B cell (primary cell): ENCODE measurements around the gene MID1. TPM values are rescaled to one million over a fixed set of nuclear protein-coding genes. Genes with fewer than 3 reads are reported as not detected.

Source experiments
- ATAC-seq: fragments of 200-7000 bp; cut with Tn5 transposase; one replicate; pipeline ENCODE4 v1.10.0; 2021; ENCODE audit warnings: low read depth, mild to moderate bottlenecking, moderate number of reproducible peaks, moderate library complexity
- CTCF ChIA-PET: fragments of 350-600 bp; sonication (Branson Sonifier 250); formaldehyde crosslinking; loops from one replicate; lab custom pipeline; 2021; ENCODE audit warnings: antibody characterized with exemption, inconsistent platforms; lab: Charles Lee
- POLR2A ChIA-PET: fragments of 350-600 bp; sonication (Branson Sonifier 250); formaldehyde crosslinking; loops from one replicate; lab custom pipeline; 2021; ENCODE audit warnings: antibody characterized with exemption; lab: Charles Lee
- DNase-seq: peaks from one replicate; pipeline ENCODE4 v3.0.0; 2013
- H2AFZ ChIP-seq: 2 replicates; pipeline ENCODE4 v1.6.1; 2012; ENCODE audit warnings: mild to moderate bottlenecking, low read depth, low read length; ENCODE audit not compliant: insufficient read depth, poor library complexity, severe bottlenecking
- H3K27ac ChIP-seq, 2 donors: 1 replicate in 1 of 2; 2 replicates in 1 of 2; pipeline ENCODE4 v1.5.1; 2012 to 2013; ENCODE audit warnings: low read length in 2 of 2, mild to moderate bottlenecking in 2 of 2, moderate library complexity in 1 of 2
- H3K27me3 ChIP-seq, 4 experiments: fragments of 200-600 bp in 1 of 4; sonication (generic) in 1 of 4; replicated peaks in 1 of 4; 1 replicate in 2 of 4; 2 replicates in 2 of 4; pipeline versions ENCODE4 v1.6.1 to v1.7.0; 2013 to 2016; ENCODE audit warnings: low read length in 3 of 4, mild to moderate bottlenecking in 2 of 4, mixed read lengths in 1 of 4, moderate library complexity in 1 of 4; ENCODE audit not compliant: insufficient read depth in 4 of 4, control insufficient read depth in 3 of 4; ENCODE audit errors: control extremely low read depth in 1 of 4
- H3K36me3 ChIP-seq, 2 experiments: replicated peaks in 1 of 2; 1 replicate in 1 of 2; 2 replicates in 1 of 2; pipeline versions ENCODE4 v1.6.1 to v1.7.1; 2013; ENCODE audit warnings: low read length in 1 of 2; ENCODE audit not compliant: insufficient read depth in 2 of 2, control insufficient read depth in 1 of 2; ENCODE audit errors: control extremely low read depth in 1 of 2, extremely low read depth in 1 of 2
- H3K4me1 ChIP-seq, 2 donors: fragments of 200-600 bp in 1 of 2; sonication (generic) in 1 of 2; 1 replicate in 1 of 2; 2 replicates in 1 of 2; pipeline versions ENCODE4 v1.5.1 to v1.6.1; 2013 to 2017; ENCODE audit warnings: low read length in 2 of 2; ENCODE audit not compliant: control insufficient read depth in 2 of 2, insufficient read depth in 2 of 2
- H3K4me2 ChIP-seq: replicated peaks from 2 replicates; pipeline ENCODE3; 2012; ENCODE audit warnings: mild to moderate bottlenecking, low read depth, low read length; ENCODE audit not compliant: poor library complexity, severe bottlenecking
- H3K4me3 ChIP-seq, 5 experiments: fragments of 200-600 bp in 1 of 5; sonication (generic) in 1 of 5; 1 replicate in 3 of 5; 2 replicates in 2 of 5; pipeline versions ENCODE4 v1.5.1 to v1.7.0; 2011 to 2016; ENCODE audit warnings: low read length in 4 of 5, mild to moderate bottlenecking in 4 of 5, low read depth in 2 of 5, control low read depth in 1 of 5, moderate library complexity in 1 of 5; ENCODE audit not compliant: insufficient read depth in 1 of 5; ENCODE audit errors: control extremely low read depth in 1 of 5, extremely low read depth in 1 of 5
- H3K79me2 ChIP-seq: fragments of 200-600 bp; sonication (generic); one replicate; pipeline ENCODE4 v1.6.0; 2016; ENCODE audit warnings: low read length; ENCODE audit not compliant: control insufficient read depth, insufficient read depth
- H3K9ac ChIP-seq: fragments of 200-600 bp; sonication (generic); 2 replicates; pipeline ENCODE4 v1.6.1; 2017; ENCODE audit warnings: mild to moderate bottlenecking, low read length, moderate library complexity
- H3K9me3 ChIP-seq, 3 donors: one replicate each; pipeline versions ENCODE4 v1.6.1 to v1.7.1; 2013; ENCODE audit warnings: low read length in 2 of 3; ENCODE audit not compliant: control insufficient read depth in 2 of 3, insufficient read depth in 1 of 3; ENCODE audit errors: control extremely low read depth in 1 of 3
- H4K20me1 ChIP-seq: 2 replicates; pipeline ENCODE4 v1.6.0; 2012; ENCODE audit warnings: mild to moderate bottlenecking, low read length; ENCODE audit not compliant: insufficient read depth, control insufficient read depth, poor library complexity, severe bottlenecking
- H3K27ac Mint-ChIP-seq: one replicate; pipeline ENCODE4 v1.8.0; 2021; ENCODE audit warnings: mixed read lengths
- H3K27me3 Mint-ChIP-seq: one replicate; pipeline ENCODE4 v1.8.0; 2021; ENCODE audit warnings: mixed read lengths
- H3K4me1 Mint-ChIP-seq: one replicate; pipeline ENCODE4 v1.8.0; 2021; ENCODE audit warnings: mixed read lengths
- H3K4me3 Mint-ChIP-seq: one replicate; pipeline ENCODE4 v1.8.0; 2021; ENCODE audit warnings: mixed read lengths
- H3K9me3 Mint-ChIP-seq: one replicate; pipeline ENCODE4 v1.8.0; 2022; ENCODE audit warnings: mixed read lengths; ENCODE audit not compliant: insufficient read depth
- EZH2 ChIP-seq: IDR thresholded peaks from 2 replicates; pipeline ENCODE4 v1.6.1; 2012; ENCODE audit warnings: borderline replicate concordance, low read depth, mild to moderate bottlenecking, moderate library complexity, low read length; ENCODE audit not compliant: insufficient read depth, poor library complexity, severe bottlenecking
- WGBS: methylation state at CpG from one replicate; pipeline ENCODE4 v1.1.5; 2013; ENCODE audit warnings: missing lambda C conversion rate; ENCODE audit not compliant: insufficient coverage; 5-methylcytosine and 5-hydroxymethylcytosine counted together
- intact Hi-C: fragments of 100-400 bp; cut with micrococcal nuclease; formaldehyde crosslinking; loops from one replicate; pipeline ENCODE4 v1.10.0; 2022
- polyA plus RNA-seq: library from polyadenylated mRNA; depleted of rRNA; stranded (reverse); fragments of >200 nt; gene quantifications from 2 replicates; pipeline ENCODE4 v1.2.3, GENCODE V29; 2012
- total RNA-seq, 2 donors: library from RNA; stranded (reverse); fragments of 120-200 nt in 1 of 2; gene quantifications; 1 replicate in 1 of 2; 2 replicates in 1 of 2; pipeline versions ENCODE4 v1.2.3 to v1.2.4, GENCODE V29; 2013 to 2022
- TF ChIP-seq, protein P1 (sequence below): fragments of 200-600 bp; IDR thresholded peaks from one replicate; pipeline ENCODE4 v1.8.0; 2022; ENCODE audit warnings: antibody characterized with exemption, mild to moderate bottlenecking

Gene MID1
- total and polyA plus RNA-seq, 2 donors (not counting 1 experiment from before 2014, with no cell fraction given): 0.15 to 0.44 TPM

DNA sequence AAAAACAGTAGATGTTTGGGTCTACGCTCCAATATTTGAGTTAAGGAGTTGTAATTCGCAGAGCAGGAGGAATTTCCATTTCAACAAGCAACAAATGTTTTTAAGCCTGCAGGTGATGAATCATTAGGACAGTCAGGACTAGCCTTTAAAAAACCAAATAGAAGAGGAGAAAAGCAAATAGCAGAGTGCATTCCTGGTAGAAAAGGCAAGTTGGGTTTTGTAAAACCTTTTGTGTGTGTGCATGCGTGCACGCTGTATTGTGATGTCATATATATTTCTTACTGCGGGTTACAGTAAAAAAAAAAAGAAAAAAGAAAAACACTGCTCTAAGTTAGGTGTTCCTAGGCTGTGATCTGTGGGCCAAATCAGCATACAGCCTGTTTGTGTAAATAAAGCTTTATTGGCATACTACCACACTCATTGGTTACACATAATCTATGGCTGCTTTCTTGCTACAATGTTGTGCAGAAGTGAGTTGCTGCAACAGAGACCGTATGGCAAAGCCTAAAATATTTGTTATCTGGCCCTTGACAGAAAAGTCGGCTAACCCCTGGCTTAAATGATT, 135.6 kb downstream of the MID1 start:
- WGBS: 100% methylated on average over 2 of the region's 7 CpGs
- POLR2A ChIA-PET: no interaction called here
- Histone ChIP-seq H3K27ac (no peak overlapping the region), H3K36me3 (no peaks in the 10 kb centered on the region), H3K27me3 (no peaks in the 10 kb centered on the region), H3K4me2 (no peak overlapping the region), H3K9me3 (no peaks in the 10 kb centered on the region), H3K4me1 (peaks cover 7 to 8% of the 10 kb centered on the region in 2 donors), H2AFZ (no peak overlapping the region), H3K4me3 (no peak overlapping the region), H4K20me1 (no peaks in the 10 kb centered on the region), H3K79me2 (no peaks in the 10 kb centered on the region), H3K9ac (no peak overlapping the region)
- DNase-seq: no peak
- H3K4me1 Mint-ChIP-seq: peaks cover 12% of the 10 kb centered on the region
- TF ChIP-seq EZH2: no peak
- TF ChIP-seq, protein P1, sequence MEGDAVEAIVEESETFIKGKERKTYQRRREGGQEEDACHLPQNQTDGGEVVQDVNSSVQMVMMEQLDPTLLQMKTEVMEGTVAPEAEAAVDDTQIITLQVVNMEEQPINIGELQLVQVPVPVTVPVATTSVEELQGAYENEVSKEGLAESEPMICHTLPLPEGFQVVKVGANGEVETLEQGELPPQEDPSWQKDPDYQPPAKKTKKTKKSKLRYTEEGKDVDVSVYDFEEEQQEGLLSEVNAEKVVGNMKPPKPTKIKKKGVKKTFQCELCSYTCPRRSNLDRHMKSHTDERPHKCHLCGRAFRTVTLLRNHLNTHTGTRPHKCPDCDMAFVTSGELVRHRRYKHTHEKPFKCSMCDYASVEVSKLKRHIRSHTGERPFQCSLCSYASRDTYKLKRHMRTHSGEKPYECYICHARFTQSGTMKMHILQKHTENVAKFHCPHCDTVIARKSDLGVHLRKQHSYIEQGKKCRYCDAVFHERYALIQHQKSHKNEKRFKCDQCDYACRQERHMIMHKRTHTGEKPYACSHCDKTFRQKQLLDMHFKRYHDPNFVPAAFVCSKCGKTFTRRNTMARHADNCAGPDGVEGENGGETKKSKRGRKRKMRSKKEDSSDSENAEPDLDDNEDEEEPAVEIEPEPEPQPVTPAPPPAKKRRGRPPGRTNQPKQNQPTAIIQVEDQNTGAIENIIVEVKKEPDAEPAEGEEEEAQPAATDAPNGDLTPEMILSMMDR: no peak
- ATAC-seq: no peak
- H3K27ac Mint-ChIP-seq: no peak overlapping the region
- H3K27me3 Mint-ChIP-seq: no peaks in the 10 kb centered on the region
- CTCF ChIA-PET: no interaction called here
- no peak overlapping the region for H3K4me3 Mint-ChIP-seq
- intact Hi-C loops: no loop called here
- no peaks in the 10 kb centered on the region for H3K9me3 Mint-ChIP-seq

DNA sequence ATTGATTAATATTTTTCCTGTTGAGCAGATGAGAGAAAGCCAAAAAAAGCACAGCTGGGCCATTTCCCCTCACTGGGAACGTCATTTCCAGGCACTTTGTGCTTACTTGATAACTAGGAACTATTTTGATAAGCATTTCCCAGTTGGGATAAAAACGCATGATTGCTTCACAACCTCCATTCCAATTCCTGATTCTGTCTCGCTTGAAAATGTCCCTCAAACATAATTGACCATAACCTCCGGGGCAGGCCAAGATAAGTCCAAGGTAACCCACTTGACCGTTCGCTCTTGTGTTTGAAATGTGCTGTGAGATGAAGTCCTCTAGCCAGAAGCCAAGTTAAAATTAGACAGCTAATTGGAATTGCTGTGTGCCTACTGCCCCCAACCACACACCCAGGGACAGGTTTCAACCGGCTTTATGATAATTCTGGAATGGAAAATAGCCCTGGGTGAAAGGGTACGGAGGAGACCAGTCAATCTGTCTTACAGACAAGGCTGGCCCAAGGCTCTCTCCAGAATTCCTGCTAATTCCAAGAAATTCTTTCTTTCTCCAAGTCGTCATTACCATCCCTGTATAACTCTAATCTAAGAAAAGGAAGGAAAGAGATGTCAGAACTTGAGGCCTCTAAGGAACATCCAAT, 137.1 kb downstream of the MID1 start:
- POLR2A ChIA-PET: no interaction called here
- H3K4me1 Mint-ChIP-seq: peaks cover 12% of the 10 kb centered on the region
- no peaks in the 10 kb centered on the region for H3K9me3 Mint-ChIP-seq
- DNase-seq: no peak
- ATAC-seq: no peak
- no peak overlapping the region for H2AFZ ChIP-seq
- no peaks in the 10 kb centered on the region for H3K27me3 ChIP-seq
- H3K79me2 ChIP-seq: no peaks in the 10 kb centered on the region
- CTCF ChIA-PET: no interaction called here
- no peaks in the 10 kb centered on the region for H3K9me3 ChIP-seq
- TF ChIP-seq EZH2: no peak
- TF ChIP-seq, protein P1: no peak
- no peaks in the 10 kb centered on the region for H4K20me1 ChIP-seq
- H3K27me3 Mint-ChIP-seq: no peaks in the 10 kb centered on the region
- H3K9ac ChIP-seq: no peak overlapping the region
- no peak overlapping the region for H3K4me3 Mint-ChIP-seq
- H3K27ac Mint-ChIP-seq: no peak overlapping the region
- peaks cover 7 to 8% of the 10 kb centered on the region in 2 donors for H3K4me1 ChIP-seq
- H3K27ac ChIP-seq: no peak overlapping the region
- no peak overlapping the region for H3K4me3 ChIP-seq
- WGBS: no CpG with 5 or more reads among the region's 9 CpGs
- no peaks in the 10 kb centered on the region for H3K36me3 ChIP-seq
- no peak overlapping the region for H3K4me2 ChIP-seq
- intact Hi-C loops: no loop called here
